ENCODE measurements around the gene NTRK3. TPM values are rescaled to one million over a fixed set of nuclear protein-coding genes. Genes with fewer than 3 reads are reported as not detected.

The NTRK3 gene
- total and polyA plus RNA-seq, 10 donors, result 0.33 to 6.6 (median 2.1) TPM

- intact Hi-C loops (cut with DNase I; ENCODE audit: low total_unique reads), result no loop called here
Measured at GRCh38 chr15:87907676-87908446, 348.7 kb downstream of the NTRK3 start.

GRCh38 chr15:87906444-87906843, 350.1 kb downstream of the NTRK3 start:
- intact Hi-C loops (cut with DNase I; ENCODE audit: low total_unique reads), result no loop called here
- Histone ChIP-seq H3K27me3 (replicated peaks in 1 of 7) (peaks cover 0 to 7% (median 0%) of the 10 kb centered on the region in 7 donors), H3K4me1 (no peaks in the 10 kb centered on the region), H3K9me3 (no peaks in the 10 kb centered on the region), H3K36me3 (no peaks in the 10 kb centered on the region), H3K27ac (no peak overlapping the region), H3K4me3 (no peak overlapping the region)
- TF ChIP-seq POLR2AphosphoS5 (IDR thresholded peaks at IDR 0.05), result no peak
- no peak for TF ChIP-seq CTCF (IDR thresholded peaks at IDR 0.05 in 8 of 11, conservative IDR thresholded peaks at IDR 0.05 in 3 of 11)
- DNase-seq, result no peak
- 77 to 91% (median 84%) methylated on average over 6 of the region's 6 CpGs for WGBS, 5 donors

More at GRCh38 chr15:87907676-87908446, 348.7 kb downstream of the NTRK3 start:
- Histone ChIP-seq H3K4me3 (no peak overlapping the region), H3K36me3 (no peaks in the 10 kb centered on the region), H3K27me3 (replicated peaks in 1 of 7) (peaks cover 0 to 7% (median 0%) of the 10 kb centered on the region in 7 donors), H3K9me3 (no peaks in the 10 kb centered on the region), H3K4me1 (no peaks in the 10 kb centered on the region), H3K27ac (no peak overlapping the region)
- TF ChIP-seq CTCF (IDR thresholded peaks at IDR 0.05 in 8 of 11, conservative IDR thresholded peaks at IDR 0.05 in 3 of 11) (no peak), POLR2A (IDR thresholded peaks at IDR 0.05) (no peak), POLR2AphosphoS5 (IDR thresholded peaks at IDR 0.05) (no peak)
- 76 to 87% (median 80%) methylated on average over 7 to 8 of the region's 8 CpGs for WGBS, 5 donors
- DNase-seq, result peak; percentile 64

- TF ChIP-seq CTCF (IDR thresholded peaks at IDR 0.05 in 8 of 11, conservative IDR thresholded peaks at IDR 0.05 in 3 of 11) (no peak), POLR2A (IDR thresholded peaks at IDR 0.05) (no peak), POLR2AphosphoS5 (IDR thresholded peaks at IDR 0.05) (peak in 1 of 3 donors; percentile 27)
- H3K36me3 ChIP-seq, result no peaks in the 10 kb centered on the region
- 60 to 75% (median 72%) methylated on average over 10 of the region's 10 CpGs for WGBS, 5 donors
- no peaks in the 10 kb centered on the region for H3K4me1 ChIP-seq
- no peak overlapping the region for H3K4me3 ChIP-seq
- H3K9me3 ChIP-seq, result no peaks in the 10 kb centered on the region
- peaks cover 0 to 3% (median 0%) of the 10 kb centered on the region in 7 donors for H3K27me3 ChIP-seq (replicated peaks in 1 of 7)
- intact Hi-C loops (cut with DNase I; ENCODE audit: low total_unique reads), result no loop called here
- peak overlapping the region in 3 of 8 donors; percentile 43 to 60 (median 58) for H3K27ac ChIP-seq
- no peak for DNase-seq
Measured at GRCh38 chr15:87902772-87903426, 353.6 kb downstream of the NTRK3 start.
